ENCODE data around the gene MICOS13.

MICOS13 gene

DNA sequence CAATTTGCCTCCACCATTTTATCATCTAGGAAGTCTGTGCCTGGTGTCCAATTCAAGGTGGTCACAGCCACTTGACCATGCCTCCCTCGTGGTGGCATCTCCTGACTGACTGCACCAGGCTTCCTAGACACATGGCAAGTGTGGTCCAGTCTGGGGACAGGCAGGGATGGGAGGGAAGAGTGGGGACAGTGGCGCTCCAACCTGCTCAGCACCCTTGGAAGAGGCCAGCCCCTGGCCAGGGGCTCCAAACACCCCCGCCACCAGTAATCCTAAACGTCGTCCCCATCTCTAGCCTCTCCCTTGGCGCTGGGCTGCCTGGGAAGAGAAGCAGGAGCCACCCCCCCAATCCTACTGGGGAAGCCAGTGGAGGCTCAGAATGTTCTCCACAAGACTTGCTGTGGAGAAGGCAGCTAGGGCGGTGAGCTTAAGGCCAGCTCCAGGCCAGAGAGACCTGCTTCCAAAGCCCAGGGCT lies 12.4 kb upstream of the MICOS13 start:
- Histone ChIP-seq H3K27me3 (ENCODE audit: control insufficient read depth, low read length) (no peaks in the 10 kb centered on the region), H3F3A (ENCODE audit: control insufficient read depth, insufficient read depth) (peaks cover 22% of the 10 kb centered on the region), H3K4me1 (ENCODE audit: control insufficient read depth, low read length) (peaks cover 19% of the 10 kb centered on the region), H3K9me3 (ENCODE audit: control insufficient read depth, insufficient read depth, low read length) (no peaks in the 10 kb centered on the region), H3K4me2 (ENCODE audit: low read length) (peak overlapping the region; percentile 68), H3K9me2 (replicated peaks; ENCODE audit: control insufficient read depth, low read length) (no peaks in the 10 kb centered on the region), H4K20me1 (ENCODE audit: control insufficient read depth, insufficient read depth, low read depth, low read length) (peaks cover 11% of the 10 kb centered on the region), H3K79me2 (ENCODE audit: control insufficient read depth, low read length) (peaks cover 47% of the 10 kb centered on the region), H3K36me3 (ENCODE audit: control insufficient read depth, low read length) (peaks cover 71% of the 10 kb centered on the region), H3K27ac (ENCODE audit: low read depth, low read length) (no peak overlapping the region), H3K4me3 (ENCODE audit: low read length) (peak overlapping the region; percentile 99; the same call in 1 of the 2 replicates)
- no peak for TF ChIP-seq EZH2phosphoT487 (IDR thresholded peaks at IDR 0.05; ENCODE audit: borderline replicate concordance, low read length)
- TF ChIP-seq, protein P1, sequence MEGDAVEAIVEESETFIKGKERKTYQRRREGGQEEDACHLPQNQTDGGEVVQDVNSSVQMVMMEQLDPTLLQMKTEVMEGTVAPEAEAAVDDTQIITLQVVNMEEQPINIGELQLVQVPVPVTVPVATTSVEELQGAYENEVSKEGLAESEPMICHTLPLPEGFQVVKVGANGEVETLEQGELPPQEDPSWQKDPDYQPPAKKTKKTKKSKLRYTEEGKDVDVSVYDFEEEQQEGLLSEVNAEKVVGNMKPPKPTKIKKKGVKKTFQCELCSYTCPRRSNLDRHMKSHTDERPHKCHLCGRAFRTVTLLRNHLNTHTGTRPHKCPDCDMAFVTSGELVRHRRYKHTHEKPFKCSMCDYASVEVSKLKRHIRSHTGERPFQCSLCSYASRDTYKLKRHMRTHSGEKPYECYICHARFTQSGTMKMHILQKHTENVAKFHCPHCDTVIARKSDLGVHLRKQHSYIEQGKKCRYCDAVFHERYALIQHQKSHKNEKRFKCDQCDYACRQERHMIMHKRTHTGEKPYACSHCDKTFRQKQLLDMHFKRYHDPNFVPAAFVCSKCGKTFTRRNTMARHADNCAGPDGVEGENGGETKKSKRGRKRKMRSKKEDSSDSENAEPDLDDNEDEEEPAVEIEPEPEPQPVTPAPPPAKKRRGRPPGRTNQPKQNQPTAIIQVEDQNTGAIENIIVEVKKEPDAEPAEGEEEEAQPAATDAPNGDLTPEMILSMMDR (IDR thresholded peaks at IDR 0.05; ENCODE audit: low read depth, low read length, poor library complexity, severe bottlenecking) = no peak

DNA sequence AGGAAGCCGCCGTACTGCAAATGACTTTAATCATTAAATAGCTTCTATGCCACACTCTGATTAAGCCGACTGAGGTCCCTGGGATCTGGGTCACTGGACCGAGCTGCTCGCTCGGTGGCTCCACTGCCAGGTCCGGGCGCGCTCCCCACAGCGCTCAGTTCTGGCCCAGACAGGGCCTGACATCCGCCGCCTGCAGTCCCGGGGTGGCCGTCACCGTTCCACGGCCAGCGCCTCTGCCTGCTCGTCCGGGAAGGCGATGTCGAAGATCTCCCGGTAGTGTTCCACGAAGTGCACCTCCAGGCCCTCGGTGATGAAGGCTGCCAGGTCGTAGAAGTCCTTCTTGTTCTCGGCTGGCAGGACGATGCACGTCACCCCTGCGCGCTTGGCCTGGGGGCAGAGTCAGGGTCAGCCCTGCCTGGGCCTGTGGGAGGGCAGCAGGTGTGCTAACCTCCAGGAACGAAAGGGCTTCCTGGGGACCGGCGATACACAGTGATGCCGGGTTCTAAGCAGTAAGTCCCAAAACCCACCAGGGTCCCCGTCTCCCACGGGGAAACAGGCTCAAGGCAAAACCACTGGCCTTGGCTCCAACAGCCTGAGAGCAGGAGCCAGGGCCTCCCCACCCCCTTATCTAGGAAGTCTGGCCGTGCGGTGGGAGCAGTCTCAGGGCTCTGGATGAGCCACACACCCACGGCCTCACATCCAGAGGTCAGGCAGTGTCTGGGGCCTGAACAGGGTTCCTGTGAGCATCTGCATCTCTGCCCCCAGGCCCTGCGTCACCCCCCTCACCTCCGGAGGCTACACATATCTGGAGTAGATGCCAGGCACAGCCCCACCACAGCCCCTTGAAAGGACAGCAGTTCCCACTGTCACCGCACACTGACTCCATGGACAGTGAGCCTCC lies 11.8 kb upstream of the MICOS13 start:
- Histone ChIP-seq H3K4me2 (ENCODE audit: low read length) (peak overlapping the region; percentile 68), H3K9me3 (ENCODE audit: control insufficient read depth, insufficient read depth, low read length) (no peaks in the 10 kb centered on the region), H3K79me2 (ENCODE audit: control insufficient read depth, low read length) (peaks cover 47% of the 10 kb centered on the region), H3K36me3 (ENCODE audit: control insufficient read depth, low read length) (peaks cover 69% of the 10 kb centered on the region), H3F3A (ENCODE audit: control insufficient read depth, insufficient read depth) (peaks cover 22% of the 10 kb centered on the region), H3K27me3 (ENCODE audit: control insufficient read depth, low read length) (no peaks in the 10 kb centered on the region), H3K27ac (ENCODE audit: low read depth, low read length) (no peak overlapping the region), H4K20me1 (ENCODE audit: control insufficient read depth, insufficient read depth, low read depth, low read length) (peaks cover 11% of the 10 kb centered on the region), H3K4me3 (ENCODE audit: low read length) (peak overlapping the region; percentile 99), H3K9me2 (replicated peaks; ENCODE audit: control insufficient read depth, low read length) (no peaks in the 10 kb centered on the region), H3K4me1 (ENCODE audit: control insufficient read depth, low read length) (peaks cover 19% of the 10 kb centered on the region)
- TF ChIP-seq, protein P1 (IDR thresholded peaks at IDR 0.05; ENCODE audit: low read depth, low read length, poor library complexity, severe bottlenecking) = no peak

DNA sequence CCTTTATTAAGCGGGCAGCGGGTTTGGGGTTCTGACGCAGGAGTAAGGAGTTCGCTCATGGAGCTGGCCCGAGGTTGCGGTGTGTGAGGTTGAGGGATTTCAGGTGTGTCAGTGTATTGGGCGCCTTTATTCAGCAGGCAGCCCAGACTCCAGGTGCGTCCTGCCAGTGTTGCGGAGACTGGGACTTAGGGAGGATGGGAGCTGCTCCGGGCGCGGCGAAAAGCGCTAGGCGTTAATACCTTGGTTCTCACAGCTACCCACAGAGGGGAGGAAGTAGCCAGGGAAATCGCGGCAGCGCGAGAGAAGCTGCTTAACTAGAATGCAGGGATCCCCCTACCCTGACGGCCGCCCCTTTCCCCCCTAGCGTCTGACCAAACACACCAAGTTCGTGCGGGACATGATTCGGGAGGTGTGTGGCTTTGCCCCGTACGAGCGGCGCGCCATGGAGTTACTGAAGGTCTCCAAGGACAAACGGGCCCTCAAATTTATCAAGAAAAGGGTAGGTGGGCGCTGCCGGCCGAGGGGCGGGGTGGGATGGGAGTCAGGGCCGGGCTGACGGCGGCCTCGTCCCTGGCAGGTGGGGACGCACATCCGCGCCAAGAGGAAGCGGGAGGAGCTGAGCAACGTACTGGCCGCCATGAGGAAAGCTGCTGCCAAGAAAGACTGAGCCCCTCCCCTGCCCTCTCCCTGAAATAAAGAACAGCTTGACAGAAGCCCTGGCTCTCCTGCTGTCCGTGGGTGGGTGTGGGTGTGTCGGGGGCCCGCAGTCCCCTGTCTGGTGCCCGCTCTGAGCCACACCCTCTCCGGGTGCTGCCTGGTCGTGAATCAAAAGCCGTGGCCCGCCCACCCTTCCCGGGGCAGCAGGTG lies 10.9 kb upstream of the MICOS13 start:
- Histone ChIP-seq H3K79me2 (ENCODE audit: control insufficient read depth, low read length) (peaks cover 47% of the 10 kb centered on the region), H3K27me3 (ENCODE audit: control insufficient read depth, low read length) (no peaks in the 10 kb centered on the region), H3K9me2 (replicated peaks; ENCODE audit: control insufficient read depth, low read length) (no peaks in the 10 kb centered on the region), H3K4me3 (ENCODE audit: low read length) (peak overlapping the region; percentile 99), H3K4me1 (ENCODE audit: control insufficient read depth, low read length) (peaks cover 24% of the 10 kb centered on the region), H3F3A (ENCODE audit: control insufficient read depth, insufficient read depth) (peaks cover 22% of the 10 kb centered on the region), H3K36me3 (ENCODE audit: control insufficient read depth, low read length) (peaks cover 60% of the 10 kb centered on the region), H3K4me2 (ENCODE audit: low read length) (peak overlapping the region; percentile 68), H3K27ac (ENCODE audit: low read depth, low read length) (peak overlapping the region; percentile 84), H3K9me3 (ENCODE audit: control insufficient read depth, insufficient read depth, low read length) (no peaks in the 10 kb centered on the region), H4K20me1 (ENCODE audit: control insufficient read depth, insufficient read depth, low read depth, low read length) (peaks cover 11% of the 10 kb centered on the region)
- TF ChIP-seq, protein P1 (IDR thresholded peaks at IDR 0.05; ENCODE audit: low read depth, low read length, poor library complexity, severe bottlenecking) = no peak
- no peak for TF ChIP-seq EZH2phosphoT487 (IDR thresholded peaks at IDR 0.05; ENCODE audit: borderline replicate concordance, low read length)
